ENCODE measurements around the gene DLG2.
"Not testable (repeated sequence)": the region's sequence is repeated elsewhere in the genome, so short reads cannot be mapped to it uniquely, and the experiment has no call there.

GRCh38 chr11:83434812-83435211 lies 2192.3 kb downstream of the DLG2 start:
- not testable (repeated sequence) for TF ChIP-seq CTCF (IDR thresholded peaks at IDR 0.05); ZFX (IDR thresholded peaks at IDR 0.05; ENCODE audit: borderline replicate concordance)

Data from 22Rv1 (cell line).